ENCODE results near the gene DGCR2.
"Not testable (repeated sequence)": the region's sequence is repeated elsewhere in the genome, so short reads cannot be mapped to it uniquely, and the experiment has no call there.

DGCR2 gene

DNA sequence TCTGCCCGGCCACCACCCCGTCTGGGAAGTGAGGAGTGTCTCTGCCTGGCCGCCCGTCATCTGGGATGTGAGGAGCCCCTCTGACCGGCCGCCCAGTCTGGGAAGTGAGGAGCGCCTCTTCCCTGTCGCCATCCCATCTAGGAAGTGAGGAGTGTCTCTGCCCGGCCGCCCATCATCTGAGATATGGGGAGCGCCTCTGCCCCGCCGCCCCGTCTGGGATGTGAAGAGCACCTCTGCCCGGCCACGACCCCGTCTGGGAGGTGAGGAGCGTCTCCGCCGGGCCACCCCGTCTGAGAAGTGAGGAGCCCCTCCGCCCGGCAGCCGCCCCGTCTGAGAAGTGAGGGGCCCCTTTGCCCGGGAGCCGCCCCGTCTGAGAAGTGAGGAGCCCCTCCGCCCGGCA lies 38.1 kb downstream of the DGCR2 start:
- not testable (repeated sequence) for DNase-seq (ENCODE audit: low read depth in 2 of 2)

DNA sequence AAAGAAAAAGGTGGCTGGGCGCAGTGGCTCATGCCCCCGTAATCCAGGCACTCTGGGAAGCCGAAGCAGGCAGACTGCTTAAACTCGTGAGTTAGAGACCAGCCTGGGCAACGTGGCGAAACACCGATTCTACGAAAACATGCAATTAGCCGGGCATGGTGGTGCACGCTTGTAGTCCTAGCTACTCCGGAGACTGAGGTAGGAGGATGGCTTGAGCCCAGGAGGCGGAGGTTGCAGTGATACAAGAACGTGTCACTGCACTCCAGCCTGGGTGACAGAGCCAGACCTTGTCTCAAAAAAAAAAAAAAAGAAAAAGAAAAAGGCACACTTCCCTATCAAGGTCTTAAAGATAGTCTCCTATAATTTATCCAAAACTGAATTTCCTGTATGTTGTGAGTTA lies 39.4 kb downstream of the DGCR2 start:
- DNase-seq (ENCODE audit: low read depth in 2 of 2): no peak

DNA sequence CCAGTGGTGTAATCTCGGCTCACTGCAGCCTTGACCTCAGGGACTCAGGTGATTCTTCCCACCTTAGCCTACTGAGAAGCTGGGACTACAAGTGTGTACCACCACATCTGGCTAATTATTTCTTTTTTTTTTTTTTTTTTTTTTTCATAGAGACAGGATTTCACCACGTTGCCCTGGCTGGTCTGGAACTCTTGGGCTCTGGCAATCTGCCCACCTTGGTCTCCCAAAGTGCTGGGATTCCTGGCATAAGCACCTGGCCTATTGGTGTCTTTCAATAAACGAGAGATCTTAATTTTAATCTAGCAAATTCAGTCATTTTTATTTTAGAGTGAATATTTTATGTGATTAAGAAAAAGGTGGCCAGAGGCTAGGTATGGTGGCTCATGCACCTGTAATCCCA lies 40.1 kb downstream of the DGCR2 start:
- DNase-seq (ENCODE audit: low read depth in 2 of 2): no peak

- no peak for DNase-seq (ENCODE audit: low read depth in 2 of 2)
Measured at GRCh38 chr22:19081351-19081750, 40.9 kb downstream of the DGCR2 start.

DNA sequence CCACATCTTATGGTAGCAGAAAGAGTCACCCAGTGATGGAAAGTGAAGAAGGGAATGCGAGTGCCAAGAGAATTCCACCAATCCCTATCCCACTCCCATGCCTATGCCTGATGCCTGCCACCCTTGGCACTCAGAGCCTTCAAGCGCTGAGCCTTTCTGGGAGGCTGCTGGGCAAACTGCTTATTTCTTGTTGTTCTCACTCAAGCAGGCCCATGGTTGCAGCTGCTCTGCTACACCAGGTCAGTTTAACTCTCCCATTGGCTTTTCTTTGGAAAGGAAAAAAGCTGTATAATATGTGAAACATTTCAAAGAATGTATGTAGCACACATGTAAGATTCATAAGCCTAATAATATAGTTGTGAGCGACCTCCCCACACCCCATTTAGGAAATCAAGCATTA lies 41.4 kb downstream of the DGCR2 start:
- no peak for DNase-seq (ENCODE audit: low read depth in 2 of 2)

DNA sequence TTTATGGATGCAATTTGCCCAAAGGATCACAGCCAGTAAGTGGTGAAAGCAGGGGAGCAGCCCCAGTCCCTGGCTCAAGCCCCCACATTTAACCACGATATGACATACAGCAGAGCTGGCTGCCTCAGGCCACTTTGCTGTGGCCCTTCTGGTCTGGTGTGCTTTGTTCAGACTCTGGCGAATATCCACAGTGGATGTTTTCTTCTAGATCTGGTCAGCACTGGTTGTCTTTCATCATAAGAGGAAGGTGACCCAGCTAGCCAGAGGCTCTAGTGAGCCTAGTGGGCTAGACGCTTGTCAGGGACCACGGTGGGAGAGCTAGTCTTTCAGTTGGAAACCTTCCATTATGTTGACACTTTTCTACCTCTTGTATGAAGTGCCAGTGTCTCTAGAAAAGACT lies 42.5 kb downstream of the DGCR2 start:
- DNase-seq (ENCODE audit: low read depth in 2 of 2): no peak

DNA sequence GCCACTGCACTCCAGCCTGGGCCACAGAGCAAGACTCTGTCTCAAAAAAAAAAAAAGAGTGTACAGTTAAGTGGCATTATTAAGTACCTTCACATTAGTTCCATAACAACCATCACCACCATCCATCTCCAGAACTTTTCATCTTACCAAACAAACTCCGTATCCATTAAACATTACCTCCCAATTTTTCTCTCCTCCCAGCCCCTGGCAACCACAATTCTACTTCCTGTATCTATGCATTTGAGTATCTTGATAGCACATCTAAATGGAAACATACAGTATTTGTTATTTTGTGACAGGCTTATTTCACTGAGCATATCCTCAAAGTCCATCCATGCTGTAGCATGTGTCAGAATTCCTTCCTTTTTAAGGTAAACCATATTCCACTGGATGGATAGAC lies 46.8 kb downstream of the DGCR2 start:
- no peak for DNase-seq (ENCODE audit: low read depth in 2 of 2)

DNA sequence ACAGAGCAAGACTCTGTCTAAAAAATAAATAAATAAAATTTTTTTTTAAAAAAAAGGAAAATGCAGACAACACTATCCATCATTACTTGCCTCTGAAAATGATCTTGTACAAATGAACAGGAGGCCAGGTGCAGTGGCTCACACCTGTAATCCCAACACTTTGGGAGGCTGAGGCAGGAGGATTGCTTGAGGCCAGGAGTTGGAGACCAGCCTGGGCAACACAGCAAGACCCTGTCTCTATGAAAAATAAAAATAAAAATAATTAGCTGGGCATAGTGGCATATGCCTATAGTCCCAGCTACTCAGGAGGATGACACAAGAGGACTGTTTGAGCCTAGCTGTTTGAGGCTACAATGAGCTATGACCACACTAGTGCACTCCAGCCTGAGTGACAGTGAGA lies 49.4 kb downstream of the DGCR2 start:
- not testable (repeated sequence) for DNase-seq (ENCODE audit: low read depth in 2 of 2)

DNA sequence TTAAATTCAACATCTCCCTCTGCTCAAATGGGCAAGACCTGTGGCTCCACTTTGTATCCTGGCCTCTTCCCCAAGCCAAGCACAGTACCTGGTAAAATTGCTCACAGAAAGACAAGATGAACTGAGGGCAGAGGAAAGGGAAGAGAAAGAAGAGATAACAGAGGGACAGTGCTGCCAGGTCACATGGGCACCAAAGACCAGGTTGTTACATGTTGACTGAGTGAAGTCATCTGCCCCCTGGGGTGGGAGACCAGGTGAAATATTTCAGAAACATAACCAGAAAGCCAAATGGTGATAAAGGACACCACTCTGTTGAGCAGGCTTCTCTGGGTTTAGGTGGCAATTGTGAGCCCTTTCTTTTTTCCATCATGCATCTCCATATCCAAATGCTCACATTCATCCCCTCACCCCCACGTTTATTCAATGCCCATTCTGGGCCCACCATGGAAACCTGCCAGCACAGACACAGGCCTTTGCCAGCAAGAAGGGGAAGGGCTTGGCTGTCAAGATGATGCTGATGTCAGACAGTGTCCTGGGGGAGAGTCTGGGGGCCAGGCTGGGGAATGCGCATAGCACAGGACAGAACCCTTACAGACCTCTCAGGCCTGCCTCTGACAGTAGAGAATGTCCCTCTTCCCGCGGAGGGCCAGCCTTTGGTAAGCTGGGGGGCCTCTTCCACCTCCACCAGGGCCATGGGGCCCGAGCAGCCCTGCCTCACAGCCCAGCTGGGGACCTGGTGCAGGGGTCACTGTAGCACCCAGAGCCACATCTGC lies 51.6 kb downstream of the DGCR2 start:
- no peak for DNase-seq (ENCODE audit: low read depth in 2 of 2)

- no peak for DNase-seq (ENCODE audit: low read depth in 2 of 2)
Measured at GRCh38 chr22:19069451-19069850, 52.8 kb downstream of the DGCR2 start.

DNA sequence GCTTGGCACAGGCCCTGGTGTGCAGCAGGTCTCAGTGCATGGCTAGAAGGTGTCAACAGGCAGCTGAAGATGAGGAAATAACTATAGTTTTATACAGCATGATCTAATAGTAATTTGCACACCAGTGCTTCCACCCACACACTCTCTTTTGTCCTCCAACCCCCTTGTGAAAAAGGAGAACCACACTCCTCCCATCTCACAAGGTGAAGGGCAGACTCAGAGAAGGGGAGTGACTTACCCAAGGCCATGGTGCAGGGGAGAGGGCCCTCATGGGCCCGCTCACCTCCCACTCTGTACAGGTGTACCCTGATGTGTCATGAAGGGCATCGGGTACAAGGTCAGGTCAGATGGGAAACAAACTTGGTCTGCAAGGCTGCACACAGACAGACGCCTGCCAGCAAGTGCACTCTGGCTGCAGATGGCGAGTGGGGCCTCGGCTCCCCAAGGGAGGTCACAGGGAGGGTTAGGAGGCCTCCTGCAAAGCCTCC lies 53.4 kb downstream of the DGCR2 start:
- DNase-seq (ENCODE audit: low read depth in 2 of 2): no peak

DNA sequence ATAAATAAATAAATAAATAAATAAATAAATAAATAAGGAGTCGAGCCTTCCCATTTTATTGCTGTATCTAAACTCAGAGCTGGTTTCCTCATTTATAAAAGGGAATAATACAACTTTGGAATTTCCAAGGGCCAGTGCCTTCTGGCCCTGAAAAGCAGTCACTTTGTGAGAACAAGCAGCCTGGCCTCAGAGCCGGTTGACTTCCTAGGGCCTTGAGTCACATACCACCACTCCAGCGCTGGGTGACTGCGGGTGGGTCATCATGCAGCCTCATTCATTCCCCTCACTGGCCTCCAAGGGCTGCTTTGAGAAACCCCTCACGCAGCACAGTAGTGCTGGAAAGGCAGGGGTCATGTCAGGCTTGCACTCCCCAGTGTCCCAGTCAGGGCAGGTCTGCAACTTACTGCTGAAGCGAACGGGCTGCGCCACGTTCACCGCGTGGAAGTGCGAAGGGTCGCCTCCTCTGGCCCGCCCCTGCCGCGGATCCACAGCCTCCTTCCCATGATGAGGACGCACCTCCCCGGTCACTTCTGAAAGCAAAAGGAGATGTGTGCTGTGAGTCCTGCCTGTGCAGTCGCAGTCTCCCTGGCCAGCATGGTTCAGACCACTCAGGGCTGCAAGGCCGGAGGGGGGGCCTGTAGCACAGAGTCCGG lies 54.4 kb downstream of the DGCR2 start:
- DNase-seq (ENCODE audit: low read depth in 2 of 2): no peak

DNA sequence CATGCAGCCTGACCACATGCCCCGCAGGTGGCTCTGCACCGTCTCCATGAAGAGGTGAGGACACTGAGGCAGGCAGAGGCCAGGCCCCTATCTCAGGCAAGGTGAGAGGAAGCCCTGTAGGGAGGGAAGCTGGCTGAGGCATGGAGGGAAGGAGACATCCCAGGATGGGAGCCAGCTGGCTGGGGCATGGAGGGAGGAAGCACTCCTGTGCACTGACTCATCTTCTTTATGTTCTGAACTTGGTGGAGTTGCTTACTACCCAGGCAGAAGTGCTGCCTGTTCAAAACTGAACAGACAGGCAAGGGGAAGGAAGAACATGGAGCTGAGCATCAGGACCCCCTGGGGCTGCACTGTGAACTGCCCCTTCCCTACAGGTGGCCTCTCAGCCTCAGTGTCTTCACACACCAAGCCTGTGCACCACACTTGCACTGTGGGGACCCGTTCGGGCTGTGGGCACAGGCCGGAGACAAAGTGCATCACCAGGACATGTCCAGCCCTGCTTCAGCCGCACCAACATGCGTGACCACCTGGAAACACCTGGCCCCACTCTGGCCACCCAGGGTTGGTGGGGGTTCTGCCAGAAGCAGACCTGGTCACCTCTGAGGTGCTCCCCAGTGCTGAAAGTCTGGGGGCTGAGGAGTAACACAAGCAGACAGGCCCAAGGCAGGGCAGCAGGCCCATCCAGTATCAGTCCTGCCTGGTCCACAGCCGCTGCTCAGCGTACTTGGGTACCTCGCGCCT lies 55.5 kb downstream of the DGCR2 start:
- no peak for DNase-seq (ENCODE audit: low read depth in 2 of 2)

DNA sequence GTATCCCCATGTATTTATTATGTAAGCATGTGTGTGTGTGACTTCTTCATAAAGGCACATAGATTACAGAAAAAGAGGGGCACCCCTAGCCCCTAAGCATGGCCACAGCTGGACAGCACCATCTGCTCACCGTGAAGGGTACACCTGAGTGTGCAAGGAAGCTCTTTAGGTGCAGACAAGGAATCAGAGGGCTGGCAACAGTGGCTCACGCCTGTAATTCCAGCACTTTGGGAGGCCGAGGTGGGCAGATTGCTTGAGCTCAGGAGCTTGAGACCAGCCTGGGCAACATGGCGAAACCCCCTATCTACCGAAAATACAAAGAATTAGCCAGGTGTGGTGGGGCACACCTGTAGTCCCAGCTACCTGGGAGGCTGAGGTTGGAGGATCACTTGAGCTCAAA lies 56.3 kb downstream of the DGCR2 start:
- DNase-seq (ENCODE audit: low read depth in 2 of 2): no peak

DNA sequence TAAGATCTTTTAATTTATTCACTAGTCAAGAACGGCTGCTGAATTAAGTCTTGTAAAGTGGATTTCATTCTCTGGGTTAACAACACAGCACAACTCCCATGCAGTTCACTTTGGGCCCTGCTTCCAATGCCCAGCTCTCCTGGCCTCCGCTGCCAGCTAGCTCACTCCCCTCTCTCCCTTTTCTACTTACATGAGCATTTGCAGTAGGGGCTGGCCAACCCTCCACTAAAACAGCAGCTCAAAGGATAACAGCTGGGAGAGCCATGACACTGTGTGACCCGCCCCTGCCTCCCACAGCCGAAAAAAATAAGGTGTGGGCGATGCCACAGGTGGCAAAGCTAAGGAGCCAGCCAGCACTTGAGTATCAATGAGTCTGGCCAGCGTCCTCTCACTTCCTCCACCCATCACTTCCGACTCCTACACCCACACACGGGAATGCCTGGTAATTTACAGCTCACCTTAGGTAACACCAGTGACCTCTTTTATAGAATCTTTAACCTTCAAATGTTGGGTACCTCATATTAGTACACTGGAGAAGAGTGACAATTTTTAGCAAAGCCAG lies 56.8 kb downstream of the DGCR2 start:
- no peak for DNase-seq (ENCODE audit: low read depth in 2 of 2)

DNA sequence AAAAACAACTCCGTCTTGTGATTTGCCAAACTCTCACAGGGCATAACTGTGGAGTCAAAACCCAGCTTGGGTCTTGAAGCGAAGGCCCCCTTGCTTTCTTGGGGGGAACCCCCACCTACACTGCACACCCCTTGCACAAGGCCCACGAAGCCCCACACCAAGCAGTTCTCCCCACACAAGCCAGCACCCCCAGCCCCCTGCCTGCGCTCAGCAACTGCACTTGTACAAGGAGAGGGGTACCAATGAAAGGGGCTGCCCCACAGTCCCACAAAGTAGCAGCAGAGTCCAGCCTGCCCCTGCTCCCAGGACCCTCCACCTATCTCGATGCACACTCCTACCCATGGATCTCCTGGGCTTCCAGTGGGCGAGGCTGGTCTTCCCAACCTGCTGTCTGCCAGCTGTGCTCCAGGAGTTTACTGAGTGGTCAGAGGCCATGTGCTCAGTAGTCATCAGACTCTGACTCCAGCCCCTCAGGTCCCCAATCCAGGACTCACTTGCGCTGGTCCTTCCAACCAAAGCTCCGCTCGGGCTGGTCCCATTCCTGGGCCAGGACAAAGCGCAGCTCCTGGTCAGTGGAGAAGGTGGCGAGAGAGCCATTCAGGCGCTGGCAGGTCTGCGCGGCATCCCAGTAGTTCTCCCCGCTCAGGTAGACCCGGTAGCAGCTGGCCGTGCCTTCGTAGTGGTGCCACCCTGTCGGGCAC lies 57.7 kb downstream of the DGCR2 start:
- DNase-seq (ENCODE audit: low read depth in 2 of 2): no peak

GRCh38 chr22:19063581-19064353 lies 58.4 kb downstream of the DGCR2 start:
- DNase-seq (ENCODE audit: low read depth in 2 of 2): no peak

DNA sequence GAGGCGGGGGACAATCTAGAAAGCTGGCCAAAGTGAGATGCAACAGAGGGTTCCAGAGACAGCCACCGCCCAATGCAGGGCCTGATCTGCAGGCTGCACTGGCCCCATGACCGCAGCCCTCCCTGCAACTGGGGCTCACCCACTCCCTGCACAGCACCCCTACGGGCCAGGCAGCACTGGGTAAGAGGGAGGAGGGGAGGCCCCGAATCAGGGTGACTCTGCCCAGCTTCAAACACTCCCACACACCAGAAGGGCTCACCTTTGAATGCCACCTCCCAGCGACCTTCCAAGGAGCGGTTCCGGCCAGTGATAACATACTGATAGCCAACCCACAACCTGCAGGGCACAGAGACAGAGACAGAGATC lies 59.3 kb downstream of the DGCR2 start:
- DNase-seq (ENCODE audit: low read depth in 2 of 2): no peak

GRCh38 chr22:19062139-19062942 lies 59.9 kb downstream of the DGCR2 start:
- DNase-seq (ENCODE audit: low read depth in 2 of 2): no peak

DNA sequence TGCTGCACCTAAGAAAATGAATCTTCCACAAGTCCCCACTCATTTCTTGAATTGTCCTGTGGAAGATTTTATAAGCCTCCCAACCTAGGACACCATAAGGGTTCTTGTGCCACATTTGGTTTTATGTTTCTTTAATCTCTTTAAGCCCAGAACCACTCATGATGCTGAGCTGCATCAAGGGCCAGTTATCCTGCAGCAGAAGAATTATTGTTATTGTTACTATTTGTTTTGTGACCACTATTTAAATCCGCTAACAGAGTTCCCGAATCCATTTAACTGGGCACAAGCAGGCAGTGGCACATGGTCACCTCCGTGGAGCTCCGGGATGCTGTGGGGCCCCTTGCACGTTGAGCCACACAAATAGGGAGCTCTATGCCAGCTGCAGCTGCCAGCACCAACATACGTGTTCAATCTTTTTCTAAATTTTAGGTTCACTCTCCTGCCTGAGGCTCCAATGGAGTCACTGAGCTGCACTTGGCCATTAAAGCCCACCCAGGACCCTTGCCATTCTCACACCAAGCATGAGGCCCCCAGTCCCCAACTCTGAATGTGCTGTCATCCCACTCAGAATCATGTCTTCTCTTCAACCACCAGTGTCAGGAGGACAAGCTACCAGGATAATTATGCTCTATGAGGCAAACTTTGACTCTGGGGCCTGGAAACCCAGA lies 60.6 kb downstream of the DGCR2 start:
- no peak for DNase-seq (ENCODE audit: low read depth in 2 of 2)

All from activated CD4-positive, alpha-beta T cell treated with anti-CD3 and anti-CD28 coated beads for 24 hours (primary cell).